SK-N-SH (cell line): ENCODE results near the gene GABRG3.

ENCODE experiments used
- FOXJ3 ChIP-seq: sonication (generic); formaldehyde crosslinking; IDR thresholded peaks from 2 replicates; pipeline ENCODE4 v1.5.1; 2020; ENCODE audit warnings: mild to moderate bottlenecking, missing genetic modification reagents
- NFIC ChIP-seq: IDR thresholded peaks from 2 replicates; pipeline ENCODE4 v1.4.0; 2012; ENCODE audit warnings: borderline replicate concordance
- POLR2AphosphoS5 ChIP-seq: IDR thresholded peaks from 2 replicates; pipeline ENCODE4 v1.6.1; 2012; ENCODE audit warnings: low read depth, low read length
- YY1 ChIP-seq: IDR thresholded peaks from 2 replicates; pipeline ENCODE4 v1.4.0; 2012; ENCODE audit warnings: low read depth, mild to moderate bottlenecking
- TF ChIP-seq, protein P1 (sequence below): IDR thresholded peaks from 2 replicates; pipeline ENCODE4 v1.4.0; 2012; ENCODE audit warnings: low read depth, borderline replicate concordance
- TF ChIP-seq, protein P2 (sequence below): fragments of 200-600 bp; sonication (generic); IDR thresholded peaks from 2 replicates; pipeline ENCODE4 v1.6.1; 2017; ENCODE audit warnings: antibody characterized with exemption, mild to moderate bottlenecking, moderate library complexity
- TF ChIP-seq, protein P3 (sequence below): fragments of 150-350 bp; IDR thresholded peaks from 2 replicates; pipeline ENCODE4 v1.6.1; 2017; ENCODE audit warnings: antibody characterized with exemption, low read length, low read depth, borderline replicate concordance
- TF ChIP-seq, protein P4 (sequence below): IDR thresholded peaks from 2 replicates; pipeline ENCODE4 v1.6.1; 2012; ENCODE audit warnings: mild to moderate bottlenecking, low read depth, low read length, moderate library complexity

DNA sequence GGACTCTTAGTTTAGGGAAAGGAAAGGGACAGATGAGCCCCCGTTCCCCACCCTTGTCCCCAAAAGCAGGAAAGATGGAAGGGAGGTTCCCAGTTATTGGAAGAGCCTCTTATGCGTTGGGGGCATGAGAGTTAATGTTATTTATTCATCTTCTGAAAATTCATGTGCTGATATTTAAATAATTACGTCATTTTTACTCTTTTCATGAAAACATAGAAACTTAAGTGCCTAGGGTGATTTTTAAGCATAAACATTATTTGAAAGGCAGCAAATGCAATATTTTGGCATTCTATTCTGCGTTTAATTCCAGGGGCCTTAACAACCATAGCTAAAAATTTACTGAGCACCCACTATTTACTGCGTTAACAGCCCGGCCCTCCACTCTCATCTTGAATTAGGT, 48.7 kb downstream of the GABRG3 start:
- no peak for TF ChIP-seq POLR2AphosphoS5
- TF ChIP-seq, protein P1, sequence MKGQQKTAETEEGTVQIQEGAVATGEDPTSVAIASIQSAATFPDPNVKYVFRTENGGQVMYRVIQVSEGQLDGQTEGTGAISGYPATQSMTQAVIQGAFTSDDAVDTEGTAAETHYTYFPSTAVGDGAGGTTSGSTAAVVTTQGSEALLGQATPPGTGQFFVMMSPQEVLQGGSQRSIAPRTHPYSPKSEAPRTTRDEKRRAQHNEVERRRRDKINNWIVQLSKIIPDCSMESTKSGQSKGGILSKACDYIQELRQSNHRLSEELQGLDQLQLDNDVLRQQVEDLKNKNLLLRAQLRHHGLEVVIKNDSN: no peak
- TF ChIP-seq, protein P2, sequence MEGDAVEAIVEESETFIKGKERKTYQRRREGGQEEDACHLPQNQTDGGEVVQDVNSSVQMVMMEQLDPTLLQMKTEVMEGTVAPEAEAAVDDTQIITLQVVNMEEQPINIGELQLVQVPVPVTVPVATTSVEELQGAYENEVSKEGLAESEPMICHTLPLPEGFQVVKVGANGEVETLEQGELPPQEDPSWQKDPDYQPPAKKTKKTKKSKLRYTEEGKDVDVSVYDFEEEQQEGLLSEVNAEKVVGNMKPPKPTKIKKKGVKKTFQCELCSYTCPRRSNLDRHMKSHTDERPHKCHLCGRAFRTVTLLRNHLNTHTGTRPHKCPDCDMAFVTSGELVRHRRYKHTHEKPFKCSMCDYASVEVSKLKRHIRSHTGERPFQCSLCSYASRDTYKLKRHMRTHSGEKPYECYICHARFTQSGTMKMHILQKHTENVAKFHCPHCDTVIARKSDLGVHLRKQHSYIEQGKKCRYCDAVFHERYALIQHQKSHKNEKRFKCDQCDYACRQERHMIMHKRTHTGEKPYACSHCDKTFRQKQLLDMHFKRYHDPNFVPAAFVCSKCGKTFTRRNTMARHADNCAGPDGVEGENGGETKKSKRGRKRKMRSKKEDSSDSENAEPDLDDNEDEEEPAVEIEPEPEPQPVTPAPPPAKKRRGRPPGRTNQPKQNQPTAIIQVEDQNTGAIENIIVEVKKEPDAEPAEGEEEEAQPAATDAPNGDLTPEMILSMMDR: no peak
- no peak for TF ChIP-seq NFIC
- no peak for TF ChIP-seq YY1
- TF ChIP-seq, protein P3, sequence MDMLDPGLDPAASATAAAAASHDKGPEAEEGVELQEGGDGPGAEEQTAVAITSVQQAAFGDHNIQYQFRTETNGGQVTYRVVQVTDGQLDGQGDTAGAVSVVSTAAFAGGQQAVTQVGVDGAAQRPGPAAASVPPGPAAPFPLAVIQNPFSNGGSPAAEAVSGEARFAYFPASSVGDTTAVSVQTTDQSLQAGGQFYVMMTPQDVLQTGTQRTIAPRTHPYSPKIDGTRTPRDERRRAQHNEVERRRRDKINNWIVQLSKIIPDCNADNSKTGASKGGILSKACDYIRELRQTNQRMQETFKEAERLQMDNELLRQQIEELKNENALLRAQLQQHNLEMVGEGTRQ: no peak
- TF ChIP-seq FOXJ3 (CRISPR knock-in tag): no peak
- TF ChIP-seq, protein P4, sequence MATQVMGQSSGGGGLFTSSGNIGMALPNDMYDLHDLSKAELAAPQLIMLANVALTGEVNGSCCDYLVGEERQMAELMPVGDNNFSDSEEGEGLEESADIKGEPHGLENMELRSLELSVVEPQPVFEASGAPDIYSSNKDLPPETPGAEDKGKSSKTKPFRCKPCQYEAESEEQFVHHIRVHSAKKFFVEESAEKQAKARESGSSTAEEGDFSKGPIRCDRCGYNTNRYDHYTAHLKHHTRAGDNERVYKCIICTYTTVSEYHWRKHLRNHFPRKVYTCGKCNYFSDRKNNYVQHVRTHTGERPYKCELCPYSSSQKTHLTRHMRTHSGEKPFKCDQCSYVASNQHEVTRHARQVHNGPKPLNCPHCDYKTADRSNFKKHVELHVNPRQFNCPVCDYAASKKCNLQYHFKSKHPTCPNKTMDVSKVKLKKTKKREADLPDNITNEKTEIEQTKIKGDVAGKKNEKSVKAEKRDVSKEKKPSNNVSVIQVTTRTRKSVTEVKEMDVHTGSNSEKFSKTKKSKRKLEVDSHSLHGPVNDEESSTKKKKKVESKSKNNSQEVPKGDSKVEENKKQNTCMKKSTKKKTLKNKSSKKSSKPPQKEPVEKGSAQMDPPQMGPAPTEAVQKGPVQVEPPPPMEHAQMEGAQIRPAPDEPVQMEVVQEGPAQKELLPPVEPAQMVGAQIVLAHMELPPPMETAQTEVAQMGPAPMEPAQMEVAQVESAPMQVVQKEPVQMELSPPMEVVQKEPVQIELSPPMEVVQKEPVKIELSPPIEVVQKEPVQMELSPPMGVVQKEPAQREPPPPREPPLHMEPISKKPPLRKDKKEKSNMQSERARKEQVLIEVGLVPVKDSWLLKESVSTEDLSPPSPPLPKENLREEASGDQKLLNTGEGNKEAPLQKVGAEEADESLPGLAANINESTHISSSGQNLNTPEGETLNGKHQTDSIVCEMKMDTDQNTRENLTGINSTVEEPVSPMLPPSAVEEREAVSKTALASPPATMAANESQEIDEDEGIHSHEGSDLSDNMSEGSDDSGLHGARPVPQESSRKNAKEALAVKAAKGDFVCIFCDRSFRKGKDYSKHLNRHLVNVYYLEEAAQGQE: no peak
